ENCODE data around the gene UBL3.

DNA sequence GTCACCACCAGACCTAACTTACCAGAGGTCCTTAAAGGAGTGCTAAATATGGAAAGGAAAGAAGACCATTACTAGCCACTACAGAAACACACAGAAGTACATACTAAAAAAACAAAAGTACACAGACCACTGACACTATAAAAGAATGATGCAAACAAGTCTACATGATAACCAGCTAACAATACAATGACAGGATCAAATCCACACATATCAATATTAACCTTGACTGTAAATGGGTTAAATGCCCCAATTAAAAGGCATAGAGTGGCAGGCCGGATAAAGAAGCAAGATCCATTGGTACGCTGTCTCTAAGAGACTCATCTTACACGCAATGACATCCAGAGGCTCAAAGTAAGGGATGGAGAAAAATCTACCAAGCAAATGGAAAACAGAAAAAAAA, 47.2 kb downstream of the UBL3 start:
- TF ChIP-seq POLR2A (IDR thresholded peaks at IDR 0.05; ENCODE audit: extremely low read depth, insufficient read length) = no peak
- no peak for TF ChIP-seq CTCF (IDR thresholded peaks at IDR 0.05; ENCODE audit: low read depth, low read length)
